Uterus (tissue), 2 donors: ENCODE results near the gene ETV7.

ENCODE experiments used
- POLR2A ChIP-seq, 2 donors: fragments of 450-650 bp; IDR thresholded peaks; one replicate each; pipeline ENCODE4 v1.6.1; 2016; ENCODE audit warnings: antibody characterized with exemption in 2 of 2, mild to moderate bottlenecking in 1 of 2, moderate library complexity in 1 of 2
- TF ChIP-seq, protein P1 (sequence below), 4 experiments: fragments of 200-600 bp in 2 of 4; fragments of 450-650 bp in 2 of 4; sonication (generic) in 2 of 4; IDR thresholded peaks; one replicate each; pipeline ENCODE4 v1.5.1; 2016 to 2019; ENCODE audit warnings: antibody characterized with exemption in 4 of 4, mild to moderate bottlenecking in 2 of 4, moderate library complexity in 1 of 4

DNA sequence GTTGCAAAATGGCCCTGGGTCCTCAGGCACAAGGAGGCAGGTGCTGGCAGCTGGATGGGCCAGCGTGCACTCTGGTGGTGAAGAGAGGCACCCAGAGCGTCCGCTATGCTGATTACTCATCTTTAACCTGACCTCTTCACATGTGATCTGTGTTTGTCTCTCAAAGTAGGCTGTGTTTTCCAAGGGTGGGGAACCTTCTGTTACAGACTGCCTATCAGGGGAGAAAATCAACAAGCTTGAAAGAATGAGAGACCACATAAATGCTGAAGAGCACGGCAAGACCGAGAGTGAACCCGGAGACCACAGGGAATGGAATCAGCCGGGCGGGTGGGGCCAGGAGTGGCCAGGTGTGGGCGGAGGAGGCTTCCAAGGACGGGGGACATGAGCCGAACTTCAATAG, 67.0 kb downstream of the ETV7 start:
- TF ChIP-seq, protein P1, sequence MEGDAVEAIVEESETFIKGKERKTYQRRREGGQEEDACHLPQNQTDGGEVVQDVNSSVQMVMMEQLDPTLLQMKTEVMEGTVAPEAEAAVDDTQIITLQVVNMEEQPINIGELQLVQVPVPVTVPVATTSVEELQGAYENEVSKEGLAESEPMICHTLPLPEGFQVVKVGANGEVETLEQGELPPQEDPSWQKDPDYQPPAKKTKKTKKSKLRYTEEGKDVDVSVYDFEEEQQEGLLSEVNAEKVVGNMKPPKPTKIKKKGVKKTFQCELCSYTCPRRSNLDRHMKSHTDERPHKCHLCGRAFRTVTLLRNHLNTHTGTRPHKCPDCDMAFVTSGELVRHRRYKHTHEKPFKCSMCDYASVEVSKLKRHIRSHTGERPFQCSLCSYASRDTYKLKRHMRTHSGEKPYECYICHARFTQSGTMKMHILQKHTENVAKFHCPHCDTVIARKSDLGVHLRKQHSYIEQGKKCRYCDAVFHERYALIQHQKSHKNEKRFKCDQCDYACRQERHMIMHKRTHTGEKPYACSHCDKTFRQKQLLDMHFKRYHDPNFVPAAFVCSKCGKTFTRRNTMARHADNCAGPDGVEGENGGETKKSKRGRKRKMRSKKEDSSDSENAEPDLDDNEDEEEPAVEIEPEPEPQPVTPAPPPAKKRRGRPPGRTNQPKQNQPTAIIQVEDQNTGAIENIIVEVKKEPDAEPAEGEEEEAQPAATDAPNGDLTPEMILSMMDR (IDR thresholded peaks at IDR 0.05): no peak
- TF ChIP-seq POLR2A (IDR thresholded peaks at IDR 0.05): no peak
